H9 (cell line): Measurements from ENCODE around the gene TRIO. TPM values are rescaled to one million over a fixed set of nuclear protein-coding genes. Genes with fewer than 3 reads are reported as not detected.
A peak's percentile ranks its signal among the peaks of the same experiment; 100 is the strongest.

Experiments used
- DNase-seq: peaks from one replicate; pipeline ENCODE4 v3.0.0-alpha.2; 2017
- H2AFZ ChIP-seq: one replicate; pipeline ENCODE4 v1.6.1; 2013; ENCODE audit warnings: mild to moderate bottlenecking, low read length, control low read depth, moderate library complexity
- H2AK5ac ChIP-seq: 2 replicates; pipeline ENCODE4 v1.6.1; 2013; ENCODE audit warnings: low read length, control low read depth, mixed read lengths; ENCODE audit not compliant: insufficient read length
- H2BK120ac ChIP-seq: one replicate; pipeline ENCODE4 v1.6.1; 2013; ENCODE audit warnings: low read depth, mild to moderate bottlenecking, low read length, control low read depth, inconsistent platforms; ENCODE audit not compliant: poor library complexity, severe bottlenecking
- H2BK12ac ChIP-seq: 2 replicates; pipeline ENCODE4 v1.6.1; 2013; ENCODE audit warnings: low read length, control low read depth, mixed read lengths, low read depth; ENCODE audit not compliant: insufficient read length
- H2BK15ac ChIP-seq: 2 replicates; pipeline ENCODE4 v1.6.1; 2013; ENCODE audit warnings: low read depth, low read length, control low read depth
- H2BK20ac ChIP-seq: one replicate; pipeline ENCODE4 v1.6.1; 2013; ENCODE audit warnings: low read depth, mild to moderate bottlenecking, low read length, control low read depth, inconsistent platforms; ENCODE audit not compliant: poor library complexity, severe bottlenecking
- H2BK5ac ChIP-seq: 2 replicates; pipeline ENCODE4 v1.6.1; 2013; ENCODE audit warnings: low read length, control low read depth, mixed read lengths; ENCODE audit not compliant: insufficient read length
- H3K14ac ChIP-seq: 2 replicates; pipeline ENCODE4 v1.6.1; 2013; ENCODE audit warnings: low read length, control low read depth; ENCODE audit not compliant: insufficient read depth
- H3K18ac ChIP-seq: 2 replicates; pipeline ENCODE4 v1.6.1; 2013; ENCODE audit warnings: low read depth, mild to moderate bottlenecking, mixed read lengths, low read length, control low read depth; ENCODE audit not compliant: insufficient read length
- H3K23ac ChIP-seq: 2 replicates; pipeline ENCODE4 v1.6.1; 2013; ENCODE audit warnings: low read length, control low read depth, mixed read lengths, low read depth; ENCODE audit not compliant: insufficient read length
- H3K23me2 ChIP-seq: 2 replicates; pipeline ENCODE4 v1.6.1; 2013; ENCODE audit warnings: low read depth, mild to moderate bottlenecking, mixed read lengths, low read length, control low read depth; ENCODE audit not compliant: insufficient read length, poor library complexity, severe bottlenecking
- H3K27ac ChIP-seq: 2 replicates; pipeline ENCODE4 v1.5.1; 2013; ENCODE audit warnings: low read length, control low read depth, mixed read lengths, low read depth; ENCODE audit not compliant: insufficient read length
- H3K27me3 ChIP-seq: 2 replicates; pipeline ENCODE4 v1.6.1; 2013; ENCODE audit warnings: low read length, control low read depth, inconsistent platforms; ENCODE audit not compliant: insufficient read depth
- H3K4ac ChIP-seq: 2 replicates; pipeline ENCODE4 v1.6.1; 2013; ENCODE audit warnings: low read depth, mild to moderate bottlenecking, control low read depth, inconsistent platforms, low read length, moderate library complexity
- H3K4me1 ChIP-seq: 2 replicates; pipeline ENCODE4 v1.6.1; 2013; ENCODE audit warnings: low read length, control low read depth, inconsistent platforms; ENCODE audit not compliant: insufficient read depth
- H3K4me2 ChIP-seq: 2 replicates; pipeline ENCODE4 v1.6.1; 2013; ENCODE audit warnings: low read length, control low read depth, mixed read lengths; ENCODE audit not compliant: insufficient read length, insufficient read depth
- H3K56ac ChIP-seq: 2 replicates; pipeline ENCODE4 v1.6.1; 2013; ENCODE audit warnings: low read depth, mild to moderate bottlenecking, mixed read lengths, low read length, control low read depth; ENCODE audit not compliant: insufficient read length
- H3K79me1 ChIP-seq: 2 replicates; pipeline ENCODE4 v1.6.1; 2013; ENCODE audit warnings: low read depth, mild to moderate bottlenecking, moderate library complexity, low read length, control low read depth, inconsistent platforms; ENCODE audit not compliant: insufficient read depth, poor library complexity, severe bottlenecking
- H3K79me2 ChIP-seq: 2 replicates; pipeline ENCODE4 v1.6.1; 2013; ENCODE audit warnings: low read length, control low read depth, inconsistent platforms; ENCODE audit not compliant: insufficient read depth
- H3K9ac ChIP-seq: 2 replicates; pipeline ENCODE4 v1.6.1; 2013; ENCODE audit warnings: low read length, control low read depth, mixed read lengths; ENCODE audit not compliant: insufficient read length; ENCODE audit errors: extremely low read depth
- H3K9me3 ChIP-seq: one replicate; pipeline ENCODE4 v1.6.1; 2013; ENCODE audit warnings: low read depth, low read length, inconsistent platforms; ENCODE audit not compliant: control insufficient read depth
- H3T11ph ChIP-seq: one replicate; pipeline ENCODE4 v1.6.1; 2013; ENCODE audit warnings: mild to moderate bottlenecking, low read length, control low read depth, inconsistent platforms
- H4K20me1 ChIP-seq: one replicate; pipeline ENCODE4 v1.6.1; 2013; ENCODE audit not compliant: control insufficient read depth, insufficient read length, insufficient read depth
- H4K5ac ChIP-seq: 2 replicates; pipeline ENCODE4 v1.6.1; 2013; ENCODE audit warnings: low read depth, mild to moderate bottlenecking, mixed read lengths, low read length, control low read depth; ENCODE audit not compliant: insufficient read length
- H4K8ac ChIP-seq: replicated peaks from 2 replicates; pipeline ENCODE4 v1.6.1; 2013; ENCODE audit warnings: low read length, control low read depth, mixed read lengths, low read depth; ENCODE audit not compliant: insufficient read length
- H4K91ac ChIP-seq: 2 replicates; pipeline ENCODE4 v1.6.1; 2013; ENCODE audit warnings: low read depth, mild to moderate bottlenecking, moderate library complexity, mixed read lengths, low read length, control low read depth; ENCODE audit not compliant: insufficient read length
- H3K27ac Mint-ChIP-seq, 3 experiments: 2 replicates in 2 of 3; 3 replicates in 1 of 3; pipeline ENCODE4 v1.8.0; 2020 to 2021; ENCODE audit warnings: mixed read lengths in 3 of 3, mild to moderate bottlenecking in 1 of 3, moderate library complexity in 1 of 3
- H3K27me3 Mint-ChIP-seq: 2 replicates; pipeline ENCODE4 v1.8.0; 2021; ENCODE audit warnings: low read depth, mild to moderate bottlenecking, moderate library complexity, mixed read lengths
- H3K36me3 Mint-ChIP-seq, 3 experiments: 2 replicates in 2 of 3; 3 replicates in 1 of 3; pipeline ENCODE4 v1.8.0; 2020 to 2021; ENCODE audit warnings: low read depth in 3 of 3, mixed read lengths in 3 of 3; ENCODE audit not compliant: insufficient read depth in 1 of 3
- H3K4me1 Mint-ChIP-seq, 2 experiments: 2 replicates each; pipeline ENCODE4 v1.8.0; 2020; ENCODE audit warnings: mixed read lengths in 2 of 2
- H3K4me3 Mint-ChIP-seq, 2 experiments: 2 replicates in 1 of 2; 3 replicates in 1 of 2; pipeline ENCODE4 v1.8.0; 2020 to 2021; ENCODE audit warnings: mild to moderate bottlenecking in 2 of 2, mixed read lengths in 2 of 2, moderate library complexity in 1 of 2
- H3K9me3 Mint-ChIP-seq, 2 experiments: 2 replicates in 1 of 2; 3 replicates in 1 of 2; pipeline ENCODE4 v1.8.0; 2020; ENCODE audit warnings: mild to moderate bottlenecking in 2 of 2, mixed read lengths in 2 of 2, moderate library complexity in 1 of 2
- CTCF ChIP-seq: fragments of 200-600 bp; sonication (generic); conservative IDR thresholded peaks from 3 replicates; pipeline ENCODE4 v1.8.0; 2021; ENCODE audit warnings: antibody characterized with exemption, mild to moderate bottlenecking
- WGBS: extraction: QIAGEN DNeasy Blood & Tissue Kit; methylation state at CpG from one replicate; pipeline ENCODE4 v1.1.7; 2013; ENCODE audit warnings: missing lambda C conversion rate, low lambda C conversion rate, mixed read lengths; ENCODE audit not compliant: insufficient read length; ENCODE audit errors: extremely low coverage; 5-methylcytosine and 5-hydroxymethylcytosine counted together
- total RNA-seq: library from RNA; stranded (reverse); gene quantifications from 2 replicates; pipeline ENCODE4 v1.2.1, GENCODE V29; 2021

The TRIO gene
- total RNA-seq, 1 experiment from 2014 or later = 87.8 TPM

- Mint-ChIP-seq H3K27me3 (peaks cover 3% of the 10 kb centered on the region; the same call in 1 of the 2 replicates), H3K4me3 (no peak overlapping the region), H3K27ac (peak overlapping the region in 2 of 3 experiments; percentile 16 to 69; a peak in 3 of 7 replicates), H3K9me3 (peaks cover 4 to 5% of the 10 kb centered on the region in 2 experiments; a peak in 3 of 5 replicates), H3K4me1 (peaks cover 34 to 35% of the 10 kb centered on the region in 2 experiments), H3K36me3 (peaks cover 29 to 48% (median 47%) of the 10 kb centered on the region in 3 experiments)
- no peaks in the 10 kb centered on the region for H3K23me2 ChIP-seq
- H4K5ac ChIP-seq = no peak overlapping the region
- H4K91ac ChIP-seq = no peak overlapping the region
- H2BK20ac ChIP-seq = no peak overlapping the region
- H3K9ac ChIP-seq = no peak overlapping the region
- H2BK15ac ChIP-seq = no peak overlapping the region
- no peak overlapping the region for H3T11ph ChIP-seq
- no peak overlapping the region for H3K14ac ChIP-seq
- H3K27ac ChIP-seq = no peak overlapping the region
- no peak overlapping the region for H4K8ac ChIP-seq
- H3K9me3 ChIP-seq = no peaks in the 10 kb centered on the region
- H4K20me1 ChIP-seq = no peaks in the 10 kb centered on the region
- H3K79me2 ChIP-seq = no peaks in the 10 kb centered on the region; the same call in 1 of the 2 replicates
- WGBS = no CpG with 5 or more reads among the region's 4 CpGs
- no peaks in the 10 kb centered on the region for H3K79me1 ChIP-seq
- no peak overlapping the region for H3K56ac ChIP-seq
- DNase-seq = no peak
- H2BK5ac ChIP-seq = no peak overlapping the region
- no peak overlapping the region for H2BK120ac ChIP-seq
- no peak overlapping the region for H2AFZ ChIP-seq
- no peak overlapping the region for H3K4ac ChIP-seq
- H2AK5ac ChIP-seq = no peak overlapping the region
- H3K18ac ChIP-seq = no peak overlapping the region
- TF ChIP-seq CTCF = no peak
- H2BK12ac ChIP-seq = no peak overlapping the region
- no peaks in the 10 kb centered on the region for H3K27me3 ChIP-seq
- H3K23ac ChIP-seq = no peak overlapping the region
- no peak overlapping the region for H3K4me2 ChIP-seq
- H3K4me1 ChIP-seq = peaks cover 16% of the 10 kb centered on the region
Measured at GRCh38 chr5:14343376-14343775, 200.2 kb downstream of the TRIO start.
